GM10248 (cell line): Measurements from ENCODE around the gene PCDHGA11.

Experiments
- CTCF ChIA-PET: fragments of 300-600 bp; sonication (Branson Sonifier 250); formaldehyde crosslinking; extraction: SDS; loops from one replicate; lab custom pipeline; 2021; ENCODE audit warnings: antibody characterized with exemption; lab: Yijun Ruan, JAX
- POLR2A ChIA-PET: fragments of 350-650 bp; sonication (Branson Sonifier 250); formaldehyde crosslinking; extraction: SDS; loops from one replicate; lab custom pipeline; 2020; ENCODE audit warnings: antibody characterized with exemption; lab: Yijun Ruan, JAX
- DNase-seq: peaks from one replicate; pipeline ENCODE4 v3.0.0; 2012; ENCODE audit errors: extremely low spot score
- TF ChIP-seq, protein P1 (sequence below): IDR thresholded peaks from 2 replicates; pipeline ENCODE4 v1.5.1; 2012; ENCODE audit warnings: mild to moderate bottlenecking, low read depth; ENCODE audit errors: extremely low read depth, missing control alignments, control extremely low read depth

Gene PCDHGA11

DNA sequence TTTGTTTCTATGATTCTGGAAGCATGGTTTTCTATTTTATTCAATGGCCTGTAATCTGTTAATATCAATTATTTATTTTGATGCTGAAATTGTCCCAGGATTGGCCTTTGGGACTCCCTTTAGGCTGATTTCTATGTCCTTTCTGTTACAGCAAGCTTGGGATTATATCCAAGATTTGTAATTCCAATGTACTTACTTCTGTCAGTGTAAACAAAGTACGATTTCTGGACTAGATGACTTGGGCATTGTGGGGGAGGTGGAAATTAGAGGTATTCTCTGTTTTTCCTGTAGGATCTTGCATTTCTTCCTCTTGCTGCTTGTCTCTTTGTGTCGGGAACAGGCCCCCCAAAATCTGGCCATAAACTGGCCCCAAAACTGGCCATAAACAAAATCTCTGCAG lies 13.2 kb downstream of the PCDHGA11 start:
- CTCF ChIA-PET, result interaction anchor here (0.8 to 1.4 kb wide), 2 partner anchors 13 to 26 kb away, joined by 4 read pairs; partner anchors contain the start of genes PCDHGA11 and PCDHGB6

DNA sequence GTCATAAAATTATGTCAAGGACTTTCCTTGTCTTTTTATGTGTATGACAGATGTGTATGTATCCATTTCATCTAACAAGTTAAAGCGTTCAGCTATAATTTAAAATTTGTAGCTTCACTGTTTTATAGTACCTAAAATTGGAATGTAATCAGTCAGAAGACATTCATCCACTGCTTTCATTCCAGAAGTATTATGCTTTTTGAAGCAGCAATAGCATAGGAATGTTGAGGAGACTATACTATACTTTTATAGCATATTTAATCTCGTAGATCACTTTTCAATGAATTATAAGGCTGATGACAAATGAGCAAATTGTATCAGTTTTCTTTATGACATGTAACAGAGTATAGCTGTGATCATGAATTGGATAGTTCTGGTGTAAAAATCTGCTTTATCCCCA lies 16.4 kb downstream of the PCDHGA11 start:
- no peak for DNase-seq
- ChIA-PET CTCF (interaction anchor here (1.2 to 1.6 kb wide), 4 partner anchors 16 to 127 kb away, joined by 3 to 5 read pairs (median 4); partner anchors contain the start of genes PCDHGA10 and PCDHGA11), POLR2A (no interaction called here)
- TF ChIP-seq, protein P1, sequence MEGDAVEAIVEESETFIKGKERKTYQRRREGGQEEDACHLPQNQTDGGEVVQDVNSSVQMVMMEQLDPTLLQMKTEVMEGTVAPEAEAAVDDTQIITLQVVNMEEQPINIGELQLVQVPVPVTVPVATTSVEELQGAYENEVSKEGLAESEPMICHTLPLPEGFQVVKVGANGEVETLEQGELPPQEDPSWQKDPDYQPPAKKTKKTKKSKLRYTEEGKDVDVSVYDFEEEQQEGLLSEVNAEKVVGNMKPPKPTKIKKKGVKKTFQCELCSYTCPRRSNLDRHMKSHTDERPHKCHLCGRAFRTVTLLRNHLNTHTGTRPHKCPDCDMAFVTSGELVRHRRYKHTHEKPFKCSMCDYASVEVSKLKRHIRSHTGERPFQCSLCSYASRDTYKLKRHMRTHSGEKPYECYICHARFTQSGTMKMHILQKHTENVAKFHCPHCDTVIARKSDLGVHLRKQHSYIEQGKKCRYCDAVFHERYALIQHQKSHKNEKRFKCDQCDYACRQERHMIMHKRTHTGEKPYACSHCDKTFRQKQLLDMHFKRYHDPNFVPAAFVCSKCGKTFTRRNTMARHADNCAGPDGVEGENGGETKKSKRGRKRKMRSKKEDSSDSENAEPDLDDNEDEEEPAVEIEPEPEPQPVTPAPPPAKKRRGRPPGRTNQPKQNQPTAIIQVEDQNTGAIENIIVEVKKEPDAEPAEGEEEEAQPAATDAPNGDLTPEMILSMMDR, result no peak

More for the DNA sequence above, 13.2 kb downstream of the PCDHGA11 start:
- POLR2A ChIA-PET, result no interaction called here
- no peak for DNase-seq
- TF ChIP-seq, protein P1, result no peak

DNA sequence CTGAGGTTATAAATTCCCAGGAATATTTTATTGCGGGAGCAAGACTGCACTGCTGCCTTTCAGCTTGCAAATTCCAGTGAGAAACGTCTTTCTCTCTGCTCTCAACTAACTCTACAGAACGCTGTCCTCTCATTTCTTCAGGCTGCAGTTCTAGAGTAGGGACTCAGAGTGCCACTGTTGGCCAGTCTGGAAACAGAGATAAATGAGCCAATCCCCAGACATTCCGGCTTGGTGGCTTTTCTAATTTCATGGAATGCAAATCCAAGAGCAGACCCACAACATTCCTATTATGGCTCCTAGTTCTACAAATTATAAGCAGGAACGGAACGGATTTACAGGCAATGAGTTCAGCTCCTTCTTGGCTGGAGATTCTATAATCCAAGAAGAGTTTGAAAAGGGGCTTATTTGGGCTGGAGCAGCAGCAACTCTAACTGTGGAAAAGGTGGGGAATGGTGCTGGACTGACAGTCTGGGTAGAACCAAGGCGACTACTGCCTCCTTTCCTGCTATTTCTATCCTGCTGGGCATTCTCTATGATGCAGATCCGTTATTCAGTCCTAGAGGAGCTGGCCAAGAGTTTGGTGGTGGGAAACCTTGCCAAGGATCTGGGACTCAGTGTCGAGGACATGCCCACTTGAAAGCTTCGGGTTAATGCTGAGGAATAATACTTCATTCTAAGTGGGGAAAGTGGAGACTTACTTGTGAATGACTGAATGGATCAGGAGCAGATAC lies 18.7 kb downstream of the PCDHGA11 start:
- ChIA-PET CTCF (interaction anchor here (1.4 kb wide), 1 partner anchor 118 kb away, joined by 3 read pairs; no protein-coding TSS in a partner anchor), POLR2A (no interaction called here)
- no peak for DNase-seq
- TF ChIP-seq, protein P1, result no peak

DNA sequence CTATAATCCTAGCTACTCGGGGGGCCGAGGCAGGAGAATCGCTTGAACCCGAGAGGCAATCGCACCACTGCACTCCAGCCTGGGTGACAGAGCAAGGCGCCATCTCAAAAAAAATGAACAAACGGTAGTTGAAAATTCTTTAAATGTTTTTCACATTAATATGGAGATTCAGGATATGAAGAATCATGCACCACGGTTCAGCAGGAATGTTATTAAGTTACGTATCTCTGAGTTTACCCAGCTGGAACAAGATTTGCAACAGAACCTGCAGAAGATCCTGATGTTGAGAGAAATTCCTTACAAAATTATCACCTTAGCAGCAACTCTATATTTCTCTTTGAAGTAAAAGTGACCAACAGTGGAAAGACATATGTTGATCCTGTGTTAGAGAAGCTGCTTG lies 19.5 kb downstream of the PCDHGA11 start:
- CTCF ChIA-PET, result no interaction called here
- no peak for DNase-seq
- TF ChIP-seq, protein P1, result no peak
- POLR2A ChIA-PET, result no interaction called here

DNA sequence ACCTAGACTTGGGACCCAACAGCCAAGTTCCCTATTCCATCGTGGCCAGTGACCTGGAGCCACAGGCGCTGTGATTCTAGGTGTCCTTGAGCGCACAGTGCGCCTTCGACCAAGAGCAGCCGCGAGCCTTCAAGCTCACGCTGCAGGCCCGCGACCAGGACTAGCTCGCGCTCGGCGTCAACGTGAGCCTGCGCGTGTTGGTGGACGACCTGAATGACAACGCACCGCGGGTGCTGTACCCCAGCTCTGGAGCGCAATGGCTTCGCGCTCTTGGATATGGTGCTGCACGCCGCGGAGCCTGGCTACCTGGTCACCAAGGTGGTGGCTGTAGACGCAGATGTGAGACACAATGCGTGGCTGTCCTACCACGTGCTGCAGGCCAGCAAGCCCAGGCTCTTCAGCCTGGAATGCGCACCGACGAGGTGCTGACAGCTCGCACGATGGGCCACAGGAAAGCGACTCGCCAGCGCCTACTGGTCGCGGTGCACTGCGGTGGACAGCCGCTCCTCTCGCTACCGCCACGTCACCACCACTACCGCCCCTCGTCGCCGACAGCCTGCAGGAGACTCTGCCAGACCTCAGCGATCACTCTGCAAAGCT lies 20.8 kb downstream of the PCDHGA11 start:
- TF ChIP-seq, protein P1, result no peak
- DNase-seq, result no peak
- POLR2A ChIA-PET, result no interaction called here
- CTCF ChIA-PET, result interaction anchor here (0.9 to 1.4 kb wide), 2 partner anchors 21 to 122 kb away, joined by 3 to 5 read pairs; partner anchors contain the start of gene PCDHGA11

DNA sequence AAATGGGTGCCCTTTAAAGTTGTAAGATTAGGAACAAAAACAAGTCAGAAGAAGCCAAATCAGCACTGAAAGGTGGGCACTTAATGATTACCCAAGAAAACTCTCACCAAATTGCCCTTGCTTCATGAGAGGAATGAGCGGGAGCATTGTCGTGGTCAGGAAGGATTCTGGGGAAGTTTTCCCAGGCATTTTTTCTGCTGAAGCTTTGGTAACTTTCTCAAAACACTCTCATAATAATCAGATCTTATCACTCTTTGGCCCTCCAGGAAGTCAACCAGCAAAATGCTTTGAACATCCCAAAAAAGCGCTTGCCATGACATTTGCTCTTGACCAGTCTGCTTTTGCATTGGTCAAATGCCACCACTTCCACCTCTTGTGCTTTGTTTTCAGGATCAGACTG lies 44.5 kb downstream of the PCDHGA11 start:
- no peak for DNase-seq
- CTCF ChIA-PET, result interaction anchor here (1.1 to 2.0 kb wide), 3 partner anchors 10 to 98 kb away, joined by 6 to 7 read pairs (median 7); partner anchors contain the start of gene PCDHGC3

More for the DNA sequence above, 44.5 kb downstream of the PCDHGA11 start:
- POLR2A ChIA-PET, result no interaction called here
- TF ChIP-seq, protein P1, result no peak
